IPS-18a (cell line): ENCODE measurements around the gene CADM2.
"Not testable (repeated sequence)": the region's sequence is repeated elsewhere in the genome, so short reads cannot be mapped to it uniquely, and the experiment has no call there.

Experiments
- H3K27ac ChIP-seq: one replicate; pipeline ENCODE4 v1.5.1; 2013; ENCODE audit warnings: low read length
- H3K27me3 ChIP-seq: one replicate; pipeline ENCODE4 v1.6.1; 2013; ENCODE audit warnings: mild to moderate bottlenecking, low read length; ENCODE audit not compliant: control insufficient read depth, insufficient read depth
- H3K36me3 ChIP-seq: one replicate; pipeline ENCODE4 v1.6.1; 2013; ENCODE audit warnings: low read depth, low read length; ENCODE audit not compliant: control insufficient read depth
- H3K4me1 ChIP-seq: one replicate; pipeline ENCODE4 v1.6.1; 2013; ENCODE audit warnings: low read depth, low read length; ENCODE audit not compliant: control insufficient read depth
- H3K4me3 ChIP-seq: one replicate; pipeline ENCODE4 v1.5.1; 2013; ENCODE audit warnings: low read length
- H3K9ac ChIP-seq: one replicate; pipeline ENCODE4 v1.6.1; 2013; ENCODE audit warnings: mild to moderate bottlenecking, low read length, moderate library complexity
- H3K9me3 ChIP-seq: one replicate; pipeline ENCODE4 v1.6.1; 2013; ENCODE audit warnings: low read depth, low read length; ENCODE audit not compliant: control insufficient read depth

The CADM2 gene

DNA sequence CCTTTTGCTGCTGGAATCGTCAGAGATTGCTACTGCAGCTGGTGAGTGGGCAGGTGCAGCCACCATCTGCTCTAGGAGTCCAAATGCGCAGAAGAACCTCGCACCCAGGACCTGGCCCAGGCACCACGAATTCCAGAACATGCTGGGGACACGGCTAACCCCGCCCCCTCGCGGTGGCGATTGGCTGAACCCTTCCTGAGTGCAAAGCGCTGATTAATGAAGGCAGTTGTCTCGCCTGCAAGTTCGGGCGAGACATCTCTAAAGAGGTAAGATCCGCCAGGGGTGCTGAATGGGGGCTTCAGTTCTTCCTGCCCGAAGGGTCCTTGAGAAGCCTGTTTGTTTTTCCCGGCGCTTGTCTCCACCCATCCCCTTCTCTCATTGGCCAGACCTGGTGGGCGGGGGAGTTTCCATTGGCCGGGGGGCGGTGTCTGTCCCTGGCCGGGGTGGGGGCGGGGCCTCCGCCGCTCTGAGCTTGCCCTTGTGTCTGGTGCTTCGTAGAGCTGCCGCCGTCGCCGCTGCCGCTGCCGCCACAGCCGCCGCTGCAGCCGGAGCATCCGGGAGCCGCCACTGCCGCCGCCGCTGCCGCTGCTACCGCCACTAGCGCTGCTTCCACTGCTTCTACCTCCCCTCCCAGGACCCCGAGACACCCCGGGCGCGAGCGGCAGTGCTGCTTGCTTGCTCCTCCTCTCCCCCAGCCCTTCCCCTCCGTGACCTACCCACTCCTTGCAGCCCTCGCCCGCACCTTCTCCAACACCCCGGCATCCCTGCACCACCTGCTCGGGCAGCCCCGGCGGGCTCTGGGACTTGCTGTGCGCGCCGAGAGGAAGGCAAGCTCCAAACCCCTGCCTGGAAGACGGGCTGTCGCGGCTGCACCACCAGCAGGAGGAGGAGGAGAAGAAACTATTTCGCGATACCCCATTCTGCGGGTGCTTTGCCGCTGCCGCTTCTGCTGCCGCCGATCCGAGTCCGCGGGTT lies at the start of gene CADM2:
Gene CADM2 (plus strand): TSS at position 495 of the 975 bp plus-strand sequence.
- no peak within 1 kb of the TSS for H3K27ac ChIP-seq
- H3K9me3 ChIP-seq = no peaks in the 10 kb centered on the region
- H3K27me3 ChIP-seq = peaks cover 13% of the 10 kb centered on the region
- no peaks in the 10 kb centered on the region for H3K36me3 ChIP-seq
- H3K9ac ChIP-seq = peak within 1 kb of the TSS; percentile 69
- H3K4me3 ChIP-seq = peak within 1 kb of the TSS; percentile 82
- peaks cover 23% of the 10 kb centered on the region for H3K4me1 ChIP-seq

GRCh38 chr3:84918592-84918991 lies 40.2 kb upstream of the CADM2 start:
- not testable (repeated sequence) for H3K36me3 ChIP-seq, H3K9ac ChIP-seq, H3K9me3 ChIP-seq, H3K4me1 ChIP-seq, H3K4me3 ChIP-seq, H3K27me3 ChIP-seq, H3K27ac ChIP-seq

DNA sequence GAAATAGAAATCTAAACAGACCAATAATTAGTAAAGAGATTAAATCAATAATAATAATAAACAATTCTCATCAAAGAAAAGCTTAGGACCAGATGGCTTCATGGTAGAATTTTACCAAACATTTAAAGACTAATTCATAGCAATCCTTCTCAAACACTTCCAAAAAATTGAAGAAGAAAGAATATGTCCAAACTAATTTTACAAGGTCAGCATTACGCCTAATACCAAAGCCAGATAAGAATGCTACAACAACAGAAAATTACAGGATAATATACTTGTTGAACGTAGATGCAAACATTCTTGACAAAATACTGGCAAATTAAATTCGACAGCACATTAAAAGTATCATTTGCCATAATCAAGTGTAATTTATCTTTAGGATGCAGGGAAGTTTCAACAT lies 36.1 kb upstream of the CADM2 start:
- Histone ChIP-seq H3K27me3 (no peaks in the 10 kb centered on the region), H3K9ac (no peak overlapping the region), H3K4me1 (no peaks in the 10 kb centered on the region), H3K36me3 (no peaks in the 10 kb centered on the region), H3K4me3 (no peak overlapping the region), H3K9me3 (no peaks in the 10 kb centered on the region), H3K27ac (no peak overlapping the region)

DNA sequence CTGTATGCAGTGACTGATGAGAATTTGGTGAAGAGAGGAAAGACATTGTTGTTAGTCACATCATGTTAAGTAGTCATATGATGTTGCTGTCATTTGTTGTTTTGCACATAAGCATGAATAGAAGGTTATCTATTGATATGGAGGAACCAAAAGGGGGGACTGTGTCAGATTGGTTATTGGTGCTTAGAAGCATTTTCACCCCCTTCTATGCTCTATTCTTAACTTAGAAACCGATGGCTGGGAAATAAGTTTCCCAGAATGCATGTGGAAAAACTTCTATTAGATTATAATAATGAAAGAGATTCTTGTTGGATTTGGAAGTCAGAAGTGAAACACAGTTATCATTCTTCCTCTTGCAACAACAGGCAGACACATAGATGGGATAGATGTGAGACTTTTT lies 33.2 kb upstream of the CADM2 start:
- no peak overlapping the region for H3K27ac ChIP-seq
- H3K9ac ChIP-seq = no peak overlapping the region
- no peak overlapping the region for H3K4me3 ChIP-seq
- no peaks in the 10 kb centered on the region for H3K9me3 ChIP-seq
- no peaks in the 10 kb centered on the region for H3K27me3 ChIP-seq
- H3K4me1 ChIP-seq = no peaks in the 10 kb centered on the region
- H3K36me3 ChIP-seq = no peaks in the 10 kb centered on the region

GRCh38 chr3:84943379-84943778 lies 15.4 kb upstream of the CADM2 start:
- Histone ChIP-seq H3K4me3 (no peak overlapping the region), H3K9me3 (no peaks in the 10 kb centered on the region), H3K27ac (no peak overlapping the region), H3K4me1 (no peaks in the 10 kb centered on the region), H3K9ac (no peak overlapping the region), H3K36me3 (no peaks in the 10 kb centered on the region), H3K27me3 (no peaks in the 10 kb centered on the region)

DNA sequence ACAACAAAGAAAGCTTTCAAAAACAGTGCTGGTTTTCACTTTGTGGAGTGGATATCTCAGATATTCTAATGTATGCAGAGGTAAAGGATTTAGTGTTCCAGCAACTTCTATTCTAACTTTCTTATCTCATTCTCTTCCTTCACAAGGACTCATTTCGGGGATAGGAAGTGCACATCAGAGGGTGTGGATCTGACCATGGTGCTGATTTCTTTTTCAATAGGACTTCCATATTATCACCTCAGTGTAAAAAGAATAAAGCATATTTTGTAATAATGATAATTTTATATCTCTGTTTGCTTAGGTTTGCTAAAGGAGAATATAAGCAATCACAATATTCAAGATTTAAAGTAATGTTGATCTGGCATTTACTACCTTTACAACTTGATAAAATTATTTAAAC lies 12.5 kb upstream of the CADM2 start:
- no peaks in the 10 kb centered on the region for H3K36me3 ChIP-seq
- H3K27ac ChIP-seq = no peak overlapping the region
- H3K27me3 ChIP-seq = no peaks in the 10 kb centered on the region
- H3K9me3 ChIP-seq = no peaks in the 10 kb centered on the region
- no peak overlapping the region for H3K9ac ChIP-seq
- H3K4me3 ChIP-seq = no peak overlapping the region
- H3K4me1 ChIP-seq = no peaks in the 10 kb centered on the region

DNA sequence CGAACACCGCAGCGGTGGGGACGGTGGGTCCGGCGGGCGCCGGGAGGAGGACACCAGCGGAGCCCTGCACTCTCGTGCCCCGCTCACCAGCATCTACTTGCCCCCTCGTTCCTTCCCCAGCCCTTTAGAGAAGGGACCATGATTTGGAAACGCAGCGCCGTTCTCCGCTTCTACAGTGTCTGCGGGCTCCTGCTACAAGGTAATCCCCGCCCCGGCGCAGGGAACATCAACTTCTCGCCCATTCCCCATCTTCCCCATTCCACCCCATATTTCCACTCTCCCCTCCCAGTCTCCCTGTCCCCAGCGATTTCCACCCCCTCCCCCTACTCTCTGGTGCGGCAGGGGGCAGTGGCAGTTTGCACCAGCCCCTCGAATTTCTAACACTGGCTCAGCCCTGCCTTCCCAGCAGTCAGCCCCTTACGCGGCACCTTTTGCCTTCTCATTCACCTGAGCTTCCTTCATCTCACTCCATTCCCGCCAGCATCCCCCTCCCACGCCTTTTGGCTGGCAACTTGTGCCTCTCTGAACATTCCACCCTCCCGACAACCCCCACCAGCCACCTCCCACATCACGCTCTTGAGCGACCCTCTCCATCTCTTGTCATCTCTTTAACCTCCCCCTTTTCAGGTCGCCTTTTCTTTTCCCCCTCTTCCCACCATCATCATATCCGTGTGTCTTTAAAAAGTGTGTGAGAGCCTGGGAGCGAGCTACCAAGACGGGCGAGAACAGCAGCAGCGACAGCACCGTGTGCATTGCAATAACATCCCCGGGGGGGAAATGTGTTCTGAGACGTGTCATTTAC lies 882 bp downstream of the CADM2 start:
- H3K4me3 ChIP-seq = peak overlapping the region; percentile 82
- H3K9ac ChIP-seq = peak overlapping the region; percentile 69
- no peaks in the 10 kb centered on the region for H3K9me3 ChIP-seq
- H3K27ac ChIP-seq = no peak overlapping the region
- no peaks in the 10 kb centered on the region for H3K36me3 ChIP-seq
- peaks cover 32% of the 10 kb centered on the region for H3K4me1 ChIP-seq
- peaks cover 13% of the 10 kb centered on the region for H3K27me3 ChIP-seq

DNA sequence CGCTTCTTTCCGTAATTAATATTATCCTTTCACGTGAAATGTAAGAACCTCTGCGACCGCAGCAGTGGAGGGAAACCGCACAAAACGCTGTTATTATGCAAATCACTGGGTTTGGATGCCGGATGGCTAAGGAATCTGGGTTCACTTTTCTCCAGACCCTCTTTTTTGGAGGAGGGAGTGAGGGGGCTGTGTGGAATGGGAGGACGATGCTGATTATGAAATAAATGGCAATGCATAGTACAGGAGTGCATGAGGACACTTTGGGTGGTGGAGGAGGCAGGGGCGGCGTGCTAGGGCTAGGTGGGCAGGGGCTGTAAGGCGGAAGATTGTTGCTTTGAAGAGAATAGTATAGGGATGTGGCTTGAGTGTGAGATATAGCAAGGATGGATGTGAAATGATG lies 1.8 kb downstream of the CADM2 start:
- Histone ChIP-seq H3K27me3 (peaks cover 13% of the 10 kb centered on the region), H3K9me3 (no peaks in the 10 kb centered on the region), H3K4me1 (peaks cover 40% of the 10 kb centered on the region), H3K4me3 (peak overlapping the region; percentile 82), H3K27ac (no peak overlapping the region), H3K36me3 (no peaks in the 10 kb centered on the region), H3K9ac (peak overlapping the region; percentile 69)

- H3K36me3 ChIP-seq = no peaks in the 10 kb centered on the region
- peak overlapping the region; percentile 69 for H3K9ac ChIP-seq
- peak overlapping the region; percentile 82 for H3K4me3 ChIP-seq
- peaks cover 44% of the 10 kb centered on the region for H3K4me1 ChIP-seq
- peaks cover 13% of the 10 kb centered on the region for H3K27me3 ChIP-seq
- no peaks in the 10 kb centered on the region for H3K9me3 ChIP-seq
- no peak overlapping the region for H3K27ac ChIP-seq
Observed at GRCh38 chr3:84961011-84961410, 2.2 kb downstream of the CADM2 start.

DNA sequence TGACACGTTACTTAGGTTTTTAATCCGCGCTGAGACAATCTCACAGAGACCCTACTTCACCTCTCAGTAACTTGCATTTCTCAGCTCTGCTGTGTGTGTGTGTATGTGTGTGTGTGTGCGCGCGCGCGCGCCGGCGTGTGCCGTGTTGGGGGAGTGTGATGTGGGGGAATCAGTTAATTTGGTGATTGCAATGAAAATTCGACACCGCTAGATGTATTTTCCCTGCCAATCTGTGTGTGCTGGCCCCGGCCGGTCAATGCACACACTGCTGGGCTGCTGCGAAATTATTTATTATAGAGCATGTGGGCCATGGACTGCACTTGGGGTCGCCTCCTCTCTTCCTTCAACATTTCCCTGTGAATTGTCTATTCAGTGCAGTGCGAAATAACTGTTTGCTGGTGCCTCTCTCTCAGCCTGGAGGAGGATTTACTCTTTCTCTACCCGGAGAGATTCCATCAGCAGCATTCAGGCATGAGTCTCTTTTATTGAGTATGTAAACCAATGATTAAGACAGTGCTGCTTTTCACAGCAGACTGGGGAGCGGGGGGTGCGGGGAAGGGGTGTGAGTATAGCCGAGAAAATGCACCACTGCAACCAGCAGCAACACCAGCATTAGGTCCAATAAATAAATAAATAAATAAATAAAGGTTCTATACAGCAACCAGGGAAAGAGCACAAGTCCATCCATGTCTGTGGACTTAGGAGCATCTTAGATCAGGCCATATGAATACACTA lies 2.9 kb downstream of the CADM2 start:
- Histone ChIP-seq H3K4me1 (peaks cover 49% of the 10 kb centered on the region), H3K27me3 (peaks cover 13% of the 10 kb centered on the region), H3K4me3 (peak overlapping the region; percentile 82), H3K27ac (no peak overlapping the region), H3K9me3 (no peaks in the 10 kb centered on the region), H3K9ac (peak overlapping the region; percentile 69), H3K36me3 (no peaks in the 10 kb centered on the region)

DNA sequence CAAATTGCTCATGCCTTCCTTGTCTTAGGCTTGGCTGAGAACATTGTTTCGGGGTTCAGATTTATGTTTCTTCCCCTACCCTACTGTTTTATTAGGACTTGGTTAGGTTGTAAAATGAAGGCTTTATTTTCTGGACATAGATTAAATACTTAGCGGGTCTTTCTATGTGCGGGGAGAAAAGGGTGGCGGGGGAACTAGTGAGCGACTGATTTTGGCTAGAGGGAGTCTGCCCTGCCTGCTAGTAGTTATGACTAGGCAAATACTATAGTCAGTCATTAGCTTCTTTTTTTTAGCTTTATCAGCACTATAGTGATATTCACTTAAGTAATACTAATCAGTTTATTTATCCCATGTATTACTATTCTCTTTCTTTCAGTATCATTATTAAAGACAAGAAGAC lies 3.6 kb downstream of the CADM2 start:
- Histone ChIP-seq H3K9ac (no peak overlapping the region), H3K4me1 (peaks cover 52% of the 10 kb centered on the region), H3K36me3 (no peaks in the 10 kb centered on the region), H3K27ac (no peak overlapping the region), H3K4me3 (no peak overlapping the region), H3K27me3 (peaks cover 13% of the 10 kb centered on the region), H3K9me3 (no peaks in the 10 kb centered on the region)
